BLaER1 (cell line): Measurements from ENCODE around the gene SLIT3.

Source experiments
- H3K27ac ChIP-seq: shearing (Covaris generic); formaldehyde crosslinking; 2 replicates; pipeline ENCODE4 v1.8.1; 2022
- H3K27me3 ChIP-seq: shearing (Covaris generic); formaldehyde crosslinking; 2 replicates; pipeline ENCODE4 v1.8.1; 2022
- H3K36me3 ChIP-seq: shearing (Covaris generic); formaldehyde crosslinking; 2 replicates; pipeline ENCODE4 v1.8.1; 2022
- H3K4me1 ChIP-seq: shearing (Covaris generic); formaldehyde crosslinking; 2 replicates; pipeline ENCODE4 v1.8.1; 2022
- H3K4me2 ChIP-seq: shearing (Covaris generic); formaldehyde crosslinking; 2 replicates; pipeline ENCODE4 v1.8.1; 2022
- H3K4me3 ChIP-seq: shearing (Covaris generic); formaldehyde crosslinking; 2 replicates; pipeline ENCODE4 v1.8.1; 2022
- H3K9ac ChIP-seq: shearing (Covaris generic); formaldehyde crosslinking; 2 replicates; pipeline ENCODE4 v1.8.1; 2022
- H3K9me3 ChIP-seq: shearing (Covaris generic); formaldehyde crosslinking; 2 replicates; pipeline ENCODE4 v1.8.1; 2022
- H4K20me1 ChIP-seq: shearing (Covaris generic); formaldehyde crosslinking; 2 replicates; pipeline ENCODE4 v1.8.1; 2022
- Cebpa-rat ChIP-seq: shearing (Covaris generic); IDR thresholded peaks from 2 replicates; pipeline ENCODE4 v1.8.1; 2022

The SLIT3 gene

DNA sequence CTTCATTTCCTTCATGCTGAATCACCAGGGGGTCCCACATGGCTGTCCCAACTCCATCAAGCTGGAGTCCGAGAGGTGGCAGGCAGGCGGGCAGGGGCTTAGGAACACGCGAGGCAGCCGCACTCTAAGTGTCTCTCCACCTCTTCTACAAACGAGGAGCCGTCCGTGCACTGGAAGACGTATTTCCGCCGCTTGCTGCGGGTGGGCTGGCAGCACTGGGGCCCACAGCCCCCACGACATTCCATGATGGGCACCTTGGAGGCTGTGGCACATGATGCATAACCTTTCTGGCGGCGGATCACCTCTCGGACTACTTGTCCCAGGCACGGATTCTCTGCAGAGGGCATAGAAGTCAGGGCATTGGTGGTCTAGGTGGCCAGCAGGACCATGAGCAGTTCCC is 634.6 kb downstream of the SLIT3 start:
- Histone ChIP-seq H3K4me1 (peaks cover 12% of the 10 kb centered on the region), H3K27me3 (no peaks in the 10 kb centered on the region), H3K9ac (no peak overlapping the region), H3K4me2 (no peak overlapping the region), H4K20me1 (no peaks in the 10 kb centered on the region), H3K9me3 (no peaks in the 10 kb centered on the region), H3K4me3 (no peak overlapping the region), H3K36me3 (no peaks in the 10 kb centered on the region), H3K27ac (no peak overlapping the region)
- no peak for TF ChIP-seq Cebpa-rat

DNA sequence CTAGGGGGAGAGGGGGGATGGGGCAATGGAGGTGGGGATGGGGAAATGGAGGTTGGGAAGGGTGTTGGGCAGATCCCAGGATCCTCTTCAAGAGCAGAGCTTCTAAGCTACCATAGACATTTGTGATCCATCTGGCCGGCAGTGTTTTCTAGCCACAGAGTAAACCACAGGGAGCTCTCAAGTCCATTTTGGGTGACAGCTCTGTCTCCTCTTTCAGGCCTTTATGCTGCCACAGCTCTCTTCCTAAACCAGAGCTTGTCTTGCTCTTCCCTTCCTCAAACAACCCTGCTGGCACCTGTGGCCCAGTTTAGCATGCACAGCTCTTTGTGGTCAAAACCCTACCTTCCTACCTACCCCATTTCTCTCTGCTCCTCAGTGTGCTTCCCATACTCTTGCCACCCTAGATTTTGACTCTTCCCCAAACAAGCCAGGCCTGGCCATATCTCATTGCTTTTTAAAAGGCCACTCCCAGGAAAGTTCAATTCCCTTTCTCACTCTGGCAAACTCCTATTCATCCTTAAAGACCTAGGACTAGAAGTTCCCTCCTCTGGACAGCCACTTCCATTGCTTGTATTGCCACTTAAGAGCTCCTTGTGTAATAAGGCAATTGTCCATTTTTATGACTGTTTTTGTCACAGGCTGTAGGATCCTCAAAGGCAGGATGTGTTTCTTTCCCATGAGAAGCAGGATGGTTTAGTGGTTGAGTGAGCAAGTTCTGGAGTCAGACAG is 637.5 kb downstream of the SLIT3 start:
- Histone ChIP-seq H3K36me3 (no peaks in the 10 kb centered on the region), H3K9ac (no peak overlapping the region), H3K27ac (no peak overlapping the region), H3K9me3 (no peaks in the 10 kb centered on the region), H4K20me1 (no peaks in the 10 kb centered on the region), H3K4me3 (no peak overlapping the region), H3K27me3 (no peaks in the 10 kb centered on the region), H3K4me1 (peaks cover 12% of the 10 kb centered on the region), H3K4me2 (peak overlapping the region; percentile 16; the same call in 1 of the 2 replicates)
- no peak for TF ChIP-seq Cebpa-rat

GRCh38 chr5:168661593-168662485 is 639.1 kb downstream of the SLIT3 start:
- no peak overlapping the region for H3K9ac ChIP-seq
- H3K27me3 ChIP-seq, result no peaks in the 10 kb centered on the region
- H3K4me3 ChIP-seq, result no peak overlapping the region
- H3K4me1 ChIP-seq, result peaks cover 12% of the 10 kb centered on the region
- H3K9me3 ChIP-seq, result no peaks in the 10 kb centered on the region
- no peak overlapping the region for H3K27ac ChIP-seq
- TF ChIP-seq Cebpa-rat, result no peak
- no peaks in the 10 kb centered on the region for H3K36me3 ChIP-seq
- no peaks in the 10 kb centered on the region for H4K20me1 ChIP-seq
- H3K4me2 ChIP-seq, result no peak overlapping the region

DNA sequence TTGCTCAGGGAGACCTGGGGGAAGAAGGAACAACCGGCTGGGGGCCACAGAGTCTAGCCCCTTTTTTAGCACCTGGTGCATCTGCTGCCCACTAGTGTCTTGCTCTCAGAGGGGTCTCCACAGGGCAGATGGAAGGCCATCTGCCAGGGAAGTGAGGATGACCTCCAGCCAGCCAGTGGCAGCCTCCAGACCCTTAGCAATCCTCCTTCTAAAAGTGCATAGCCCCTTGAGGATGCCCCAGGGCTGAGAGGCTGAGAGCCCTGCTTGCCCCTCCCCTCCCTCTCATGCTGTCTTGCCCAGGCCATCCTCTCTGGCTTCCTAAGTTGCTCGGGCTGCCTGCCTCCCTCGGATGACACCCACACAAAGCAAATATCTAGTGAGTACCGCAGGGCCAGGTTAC is 640.2 kb downstream of the SLIT3 start:
- Histone ChIP-seq H4K20me1 (no peaks in the 10 kb centered on the region), H3K27ac (no peak overlapping the region), H3K4me3 (no peak overlapping the region), H3K9ac (no peak overlapping the region), H3K9me3 (no peaks in the 10 kb centered on the region), H3K4me1 (peaks cover 12% of the 10 kb centered on the region), H3K27me3 (no peaks in the 10 kb centered on the region), H3K36me3 (no peaks in the 10 kb centered on the region), H3K4me2 (no peak overlapping the region)
- TF ChIP-seq Cebpa-rat, result no peak

- H3K9ac ChIP-seq, result no peak overlapping the region
These were observed 641.6 kb downstream of the SLIT3 start for GRCh38 chr5:168659286-168659847.

GRCh38 chr5:168658394-168658793 is 642.5 kb downstream of the SLIT3 start:
- no peaks in the 10 kb centered on the region for H4K20me1 ChIP-seq
- H3K4me3 ChIP-seq, result no peak overlapping the region
- H3K9me3 ChIP-seq, result no peaks in the 10 kb centered on the region
- H3K27me3 ChIP-seq, result no peaks in the 10 kb centered on the region
- H3K36me3 ChIP-seq, result no peaks in the 10 kb centered on the region
- H3K4me2 ChIP-seq, result no peak overlapping the region
- no peak for TF ChIP-seq Cebpa-rat
- H3K4me1 ChIP-seq, result peaks cover 7% of the 10 kb centered on the region
- H3K27ac ChIP-seq, result no peak overlapping the region
- H3K9ac ChIP-seq, result no peak overlapping the region

More at GRCh38 chr5:168659286-168659847, 641.6 kb downstream of the SLIT3 start:
- TF ChIP-seq Cebpa-rat, result no peak
- no peak overlapping the region for H3K4me3 ChIP-seq
- no peaks in the 10 kb centered on the region for H4K20me1 ChIP-seq
- H3K27ac ChIP-seq, result no peak overlapping the region
- no peaks in the 10 kb centered on the region for H3K9me3 ChIP-seq
- H3K4me1 ChIP-seq, result peaks cover 12% of the 10 kb centered on the region
- H3K27me3 ChIP-seq, result no peaks in the 10 kb centered on the region
- H3K4me2 ChIP-seq, result no peak overlapping the region
- H3K36me3 ChIP-seq, result no peaks in the 10 kb centered on the region

DNA sequence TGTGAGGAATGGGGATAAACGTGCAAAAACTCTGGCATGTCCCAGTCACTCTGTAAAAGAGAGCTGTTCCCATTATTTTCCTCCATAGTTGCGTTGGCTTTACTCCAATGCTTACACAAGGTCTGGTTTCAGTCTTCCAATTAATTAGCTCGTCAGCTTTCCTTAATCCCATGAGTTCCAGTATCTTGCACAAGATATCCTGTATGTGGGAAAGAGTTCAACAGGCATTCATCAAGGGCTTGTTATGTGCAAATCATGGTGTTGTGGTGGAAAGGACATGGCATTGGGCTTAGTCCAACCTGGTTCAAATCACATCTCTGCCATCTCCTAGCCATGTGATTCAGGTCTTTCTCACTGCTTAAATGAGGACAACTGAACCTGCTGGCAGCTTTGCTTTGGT is 644.3 kb downstream of the SLIT3 start:
- no peak overlapping the region for H3K4me3 ChIP-seq
- no peak overlapping the region for H3K4me2 ChIP-seq
- no peak overlapping the region for H3K9ac ChIP-seq
- H3K36me3 ChIP-seq, result no peaks in the 10 kb centered on the region
- H3K27ac ChIP-seq, result no peak overlapping the region
- H3K27me3 ChIP-seq, result no peaks in the 10 kb centered on the region
- no peak for TF ChIP-seq Cebpa-rat
- H3K9me3 ChIP-seq, result no peaks in the 10 kb centered on the region
- H4K20me1 ChIP-seq, result no peaks in the 10 kb centered on the region
- no peaks in the 10 kb centered on the region for H3K4me1 ChIP-seq

- TF ChIP-seq Cebpa-rat, result no peak
- no peaks in the 10 kb centered on the region for H3K4me1 ChIP-seq
- H3K27ac ChIP-seq, result no peak overlapping the region
These were observed 645.6 kb downstream of the SLIT3 start for GRCh38 chr5:168655316-168655715.

DNA sequence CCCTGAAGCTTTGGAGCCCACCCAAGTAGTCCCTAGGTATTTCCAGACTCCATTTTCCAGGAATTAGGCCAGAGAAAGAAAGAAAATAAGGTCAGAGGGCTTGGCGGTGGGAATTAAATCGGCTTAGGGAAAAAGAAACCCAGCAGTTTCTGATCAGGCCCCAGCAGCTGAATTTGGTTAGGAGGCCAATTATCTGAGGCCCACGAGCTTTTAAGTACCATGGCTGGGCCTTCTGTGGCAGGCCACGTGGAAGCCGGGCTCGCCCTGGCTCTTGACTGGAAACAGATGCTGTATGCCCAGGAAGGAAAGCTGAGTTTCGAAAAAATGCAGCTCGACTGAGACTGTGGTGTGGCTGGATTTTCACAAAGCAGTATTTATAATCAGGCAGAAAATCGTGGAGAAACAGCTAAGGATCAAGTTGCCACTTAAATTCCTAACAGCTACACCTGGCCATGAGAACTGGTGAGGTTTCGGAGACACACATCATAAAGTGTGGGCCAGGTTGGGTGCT is 646.7 kb downstream of the SLIT3 start:
- no peaks in the 10 kb centered on the region for H4K20me1 ChIP-seq
- H3K9ac ChIP-seq, result no peak overlapping the region
- no peaks in the 10 kb centered on the region for H3K9me3 ChIP-seq
- no peaks in the 10 kb centered on the region for H3K36me3 ChIP-seq
- no peaks in the 10 kb centered on the region for H3K27me3 ChIP-seq
- H3K4me2 ChIP-seq, result no peak overlapping the region
- H3K4me3 ChIP-seq, result no peak overlapping the region
- no peak for TF ChIP-seq Cebpa-rat
- no peak overlapping the region for H3K27ac ChIP-seq
- H3K4me1 ChIP-seq, result no peaks in the 10 kb centered on the region

More at GRCh38 chr5:168655316-168655715, 645.6 kb downstream of the SLIT3 start:
- Histone ChIP-seq H4K20me1 (no peaks in the 10 kb centered on the region), H3K4me2 (no peak overlapping the region), H3K36me3 (no peaks in the 10 kb centered on the region), H3K9me3 (no peaks in the 10 kb centered on the region), H3K4me3 (no peak overlapping the region), H3K27me3 (no peaks in the 10 kb centered on the region), H3K9ac (no peak overlapping the region)

- no peaks in the 10 kb centered on the region for H3K4me1 ChIP-seq
- no peak overlapping the region for H3K27ac ChIP-seq
- no peak overlapping the region for H3K4me2 ChIP-seq
These were observed 647.3 kb downstream of the SLIT3 start for GRCh38 chr5:168653626-168654025.

More at GRCh38 chr5:168653626-168654025, 647.3 kb downstream of the SLIT3 start:
- no peak overlapping the region for H3K9ac ChIP-seq
- no peaks in the 10 kb centered on the region for H4K20me1 ChIP-seq
- no peaks in the 10 kb centered on the region for H3K9me3 ChIP-seq
- no peak for TF ChIP-seq Cebpa-rat
- no peaks in the 10 kb centered on the region for H3K27me3 ChIP-seq
- H3K36me3 ChIP-seq, result no peaks in the 10 kb centered on the region
- no peak overlapping the region for H3K4me3 ChIP-seq
